Measurements from ENCODE around the gene PLXNB3. TPM values are rescaled to one million over a fixed set of nuclear protein-coding genes. Genes with fewer than 3 reads are reported as not detected.

Gene PLXNB3
- total RNA-seq, result 1 to 10 TPM in 2 of 3 donors, not detected in 1; 1.2 to 1.3 TPM
- 0.34 TPM for total RNA-seq (2013)

DNA sequence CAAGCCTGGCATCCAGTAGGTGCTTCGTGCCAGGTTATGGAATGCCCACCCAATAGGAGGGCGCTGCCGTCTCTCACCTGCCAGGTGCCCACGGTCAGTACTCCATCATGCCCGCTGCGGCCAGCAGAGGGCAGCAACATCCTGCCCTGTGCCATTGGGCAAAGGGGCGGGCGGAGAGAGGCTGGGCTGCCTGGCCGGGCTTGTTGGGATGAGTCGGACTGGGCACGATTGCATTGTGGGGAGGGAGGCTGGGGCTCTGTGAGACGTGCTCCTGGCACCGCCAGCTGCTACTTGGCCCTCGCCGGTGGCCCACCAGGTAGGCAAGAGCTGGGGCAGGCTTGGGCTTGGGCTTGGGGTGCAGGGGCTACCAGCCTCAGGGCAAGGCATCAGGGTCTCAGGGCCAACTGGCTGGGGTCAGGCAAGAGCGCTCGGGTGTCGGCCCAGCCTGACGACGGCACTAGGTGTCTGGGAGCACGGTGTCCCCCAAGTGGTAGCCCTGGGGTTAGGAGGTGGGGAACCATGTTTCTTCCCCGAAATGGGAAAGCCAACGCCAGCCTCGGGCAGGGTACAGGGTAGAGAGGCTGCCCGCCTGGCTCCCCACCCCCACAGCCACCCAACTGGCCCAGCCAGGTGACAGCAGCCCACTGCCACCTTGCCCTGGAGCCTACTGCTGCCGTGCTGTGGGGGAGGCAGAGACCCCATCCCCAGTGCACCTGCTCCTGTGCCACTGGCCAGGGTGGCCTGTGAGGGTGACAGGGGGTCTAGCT is at the start of gene PLXNB3:
Gene PLXNB3 (plus strand): TSS at position 261 of the 767 bp plus-strand sequence. CDS start 1,287 bp downstream, outside the sequence.
- Mint-ChIP-seq H3K27me3 (ENCODE audit: low read depth in 2 of 2) (no peaks in the 10 kb centered on the region), H3K27ac (no peak within 1 kb of the TSS), H3K36me3 (no peaks in the 10 kb centered on the region), H3K4me1 (peaks cover 0 to 20% of the 10 kb centered on the region in 2 donors), H3K4me3 (no peak within 1 kb of the TSS), H3K9me3 (no peaks in the 10 kb centered on the region)
- ATAC-seq (peak; percentile 88 to 94 (median 93)), DNase-seq (peak; percentile 67 to 84)
- no peak within 1 kb of the TSS for H3K4me3 ChIP-seq (ENCODE audit: low read length)
- TF ChIP-seq, protein P1, sequence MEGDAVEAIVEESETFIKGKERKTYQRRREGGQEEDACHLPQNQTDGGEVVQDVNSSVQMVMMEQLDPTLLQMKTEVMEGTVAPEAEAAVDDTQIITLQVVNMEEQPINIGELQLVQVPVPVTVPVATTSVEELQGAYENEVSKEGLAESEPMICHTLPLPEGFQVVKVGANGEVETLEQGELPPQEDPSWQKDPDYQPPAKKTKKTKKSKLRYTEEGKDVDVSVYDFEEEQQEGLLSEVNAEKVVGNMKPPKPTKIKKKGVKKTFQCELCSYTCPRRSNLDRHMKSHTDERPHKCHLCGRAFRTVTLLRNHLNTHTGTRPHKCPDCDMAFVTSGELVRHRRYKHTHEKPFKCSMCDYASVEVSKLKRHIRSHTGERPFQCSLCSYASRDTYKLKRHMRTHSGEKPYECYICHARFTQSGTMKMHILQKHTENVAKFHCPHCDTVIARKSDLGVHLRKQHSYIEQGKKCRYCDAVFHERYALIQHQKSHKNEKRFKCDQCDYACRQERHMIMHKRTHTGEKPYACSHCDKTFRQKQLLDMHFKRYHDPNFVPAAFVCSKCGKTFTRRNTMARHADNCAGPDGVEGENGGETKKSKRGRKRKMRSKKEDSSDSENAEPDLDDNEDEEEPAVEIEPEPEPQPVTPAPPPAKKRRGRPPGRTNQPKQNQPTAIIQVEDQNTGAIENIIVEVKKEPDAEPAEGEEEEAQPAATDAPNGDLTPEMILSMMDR (IDR thresholded peaks at IDR 0.05), result peak; percentile 64
- intact Hi-C loops (cut with micrococcal nuclease), result loop anchor here (1.0 to 5.0 kb wide), 2 partner anchors 189 to 203 kb away; no protein-coding TSS in a partner anchor
- no peaks in the 10 kb centered on the region for H3K9me3 ChIP-seq (ENCODE audit: control insufficient read depth, insufficient read depth, low read length)
- 31% methylated on average over 25 of the region's 26 CpGs for WGBS (ENCODE audit: insufficient coverage)
- H3K27me3 ChIP-seq (ENCODE audit: control insufficient read depth, insufficient read depth, low read length), result no peaks in the 10 kb centered on the region
- H3K36me3 ChIP-seq (ENCODE audit: control insufficient read depth, insufficient read depth, low read length), result no peaks in the 10 kb centered on the region
- H3K4me1 ChIP-seq (ENCODE audit: control insufficient read depth, insufficient read depth, low read length), result peaks cover 18% of the 10 kb centered on the region
- no peak within 1 kb of the TSS for H3K27ac ChIP-seq (ENCODE audit: low read length)

DNA sequence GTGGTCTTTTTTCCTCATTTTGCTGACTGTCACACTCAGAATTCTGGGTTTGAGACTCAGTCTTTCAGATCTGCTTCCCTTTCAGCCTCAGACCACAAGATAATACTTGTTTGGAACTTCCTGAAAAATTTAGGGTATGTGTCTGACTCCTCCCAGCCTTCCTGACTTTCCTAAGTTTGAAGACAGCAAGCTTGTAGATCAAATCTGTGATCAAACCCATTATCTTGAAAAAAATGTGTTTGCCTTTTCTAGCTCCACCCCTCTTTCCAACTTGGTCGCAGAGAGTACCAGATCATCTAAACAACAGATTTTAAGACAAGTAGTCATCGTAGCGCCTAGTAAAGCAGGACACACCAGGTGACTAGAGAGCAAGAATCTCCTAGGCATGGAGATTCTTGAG is 49.8 kb upstream of the PLXNB3 start:
- Histone ChIP-seq H3K27me3 (ENCODE audit: control insufficient read depth, insufficient read depth, low read length) (no peaks in the 10 kb centered on the region), H3K4me1 (ENCODE audit: control insufficient read depth, insufficient read depth, low read length) (no peaks in the 10 kb centered on the region), H3K27ac (ENCODE audit: low read length) (no peak overlapping the region), H3K9me3 (ENCODE audit: control insufficient read depth, insufficient read depth, low read length) (no peaks in the 10 kb centered on the region), H3K36me3 (ENCODE audit: control insufficient read depth, insufficient read depth, low read length) (peaks cover 45% of the 10 kb centered on the region), H3K4me3 (ENCODE audit: low read length) (no peak overlapping the region)
- Mint-ChIP-seq H3K4me1 (peaks cover 0 to 13% of the 10 kb centered on the region in 2 donors), H3K4me3 (no peak overlapping the region), H3K27me3 (ENCODE audit: low read depth in 2 of 2) (no peaks in the 10 kb centered on the region), H3K27ac (no peak overlapping the region), H3K36me3 (no peaks in the 10 kb centered on the region), H3K9me3 (no peaks in the 10 kb centered on the region)
- intact Hi-C loops (cut with micrococcal nuclease), result no loop called here
- no peak for ATAC-seq
- no peak for DNase-seq
- TF ChIP-seq, protein P1 (IDR thresholded peaks at IDR 0.05), result no peak
- WGBS (ENCODE audit: insufficient coverage), result 100% methylated on average over 3 of the region's 3 CpGs

DNA sequence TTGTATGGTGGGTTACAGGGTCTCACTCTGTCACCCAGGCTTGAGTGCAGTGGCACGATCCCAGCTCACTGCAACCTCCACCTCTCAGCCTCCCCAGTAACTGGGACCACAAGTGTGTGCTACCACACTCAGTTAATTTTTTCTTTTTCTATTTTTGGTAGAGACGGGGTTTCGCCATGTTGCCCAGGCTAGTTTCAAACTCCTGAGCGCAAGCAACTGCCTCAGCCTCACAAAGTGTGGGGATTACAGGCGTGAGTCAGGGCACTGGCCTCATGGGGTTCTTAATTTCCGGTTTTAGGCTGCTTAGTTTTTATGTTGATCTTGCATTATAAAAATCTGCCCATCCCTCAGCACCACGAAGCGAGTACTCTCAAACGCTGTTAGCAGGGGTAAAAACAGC is 46.6 kb upstream of the PLXNB3 start:
- H3K4me3 ChIP-seq (ENCODE audit: low read length), result no peak overlapping the region
- H3K4me1 ChIP-seq (ENCODE audit: control insufficient read depth, insufficient read depth, low read length), result peaks cover 4% of the 10 kb centered on the region
- Mint-ChIP-seq H3K4me3 (no peak overlapping the region), H3K27me3 (ENCODE audit: low read depth in 2 of 2) (no peaks in the 10 kb centered on the region), H3K27ac (no peak overlapping the region), H3K36me3 (no peaks in the 10 kb centered on the region), H3K9me3 (no peaks in the 10 kb centered on the region), H3K4me1 (peaks cover 7 to 13% of the 10 kb centered on the region in 2 donors)
- 96% methylated on average over 7 of the region's 9 CpGs for WGBS (ENCODE audit: insufficient coverage)
- H3K27me3 ChIP-seq (ENCODE audit: control insufficient read depth, insufficient read depth, low read length), result no peaks in the 10 kb centered on the region
- H3K36me3 ChIP-seq (ENCODE audit: control insufficient read depth, insufficient read depth, low read length), result peaks cover 55% of the 10 kb centered on the region
- H3K9me3 ChIP-seq (ENCODE audit: control insufficient read depth, insufficient read depth, low read length), result no peaks in the 10 kb centered on the region
- intact Hi-C loops (cut with micrococcal nuclease), result no loop called here
- DNase-seq, result no peak
- TF ChIP-seq, protein P1 (IDR thresholded peaks at IDR 0.05), result no peak
- no peak overlapping the region for H3K27ac ChIP-seq (ENCODE audit: low read length)
- ATAC-seq, result no peak

Measured in natural killer cell (primary cell).